BE2C (cell line): ENCODE measurements around the gene FAM9A.

Experiments
- DNase-seq: peaks from one replicate; pipeline ENCODE4 v3.0.0-alpha.2; 2020
- H3K27me3 ChIP-seq: fragments of 250-450 bp; sonication (Bioruptor Pico); 2 replicates; pipeline ENCODE4 v1.5.1; 2020; ENCODE audit warnings: mild to moderate bottlenecking
- H3K36me3 ChIP-seq: fragments of 250-450 bp; sonication (Bioruptor Pico); 2 replicates; pipeline ENCODE4 v1.5.1; 2020; ENCODE audit warnings: mild to moderate bottlenecking
- H3K4me1 ChIP-seq: fragments of 250-450 bp; sonication (Bioruptor Pico); 2 replicates; pipeline ENCODE4 v1.5.1; 2020
- H3K4me3 ChIP-seq: 2 replicates; pipeline ENCODE4 v1.5.1; 2011; ENCODE audit warnings: low read depth, low read length
- H3K9me3 ChIP-seq: fragments of 250-450 bp; sonication (Bioruptor Pico); 2 replicates; pipeline ENCODE4 v1.5.1; 2020
- CTCF ChIP-seq: IDR thresholded peaks from 2 replicates; pipeline ENCODE4 v1.5.1; 2012; ENCODE audit warnings: mild to moderate bottlenecking, low read depth, low read length

Gene FAM9A

GRCh38 chrX:8755813-8756212 is 45.4 kb downstream of the FAM9A start:
- Histone ChIP-seq H3K9me3 (no peaks in the 10 kb centered on the region), H3K4me3 (no peak overlapping the region), H3K27me3 (no peaks in the 10 kb centered on the region), H3K36me3 (no peaks in the 10 kb centered on the region), H3K4me1 (no peaks in the 10 kb centered on the region)
- no peak for TF ChIP-seq CTCF
- no peak for DNase-seq

- no peaks in the 10 kb centered on the region for H3K4me1 ChIP-seq
- TF ChIP-seq CTCF: 0 out of 2 replicates have a peak, but pooled peaks have one; percentile 8
- DNase-seq: no peak
- no peaks in the 10 kb centered on the region for H3K27me3 ChIP-seq
- no peaks in the 10 kb centered on the region for H3K9me3 ChIP-seq
- no peaks in the 10 kb centered on the region for H3K36me3 ChIP-seq
- no peak overlapping the region for H3K4me3 ChIP-seq
Measured at GRCh38 chrX:8755116-8755515, 46.1 kb downstream of the FAM9A start.

- no peak for DNase-seq
- no peak for TF ChIP-seq CTCF
- no peaks in the 10 kb centered on the region for H3K9me3 ChIP-seq
- H3K27me3 ChIP-seq: no peaks in the 10 kb centered on the region
- no peaks in the 10 kb centered on the region for H3K4me1 ChIP-seq
- no peaks in the 10 kb centered on the region for H3K36me3 ChIP-seq
- no peak overlapping the region for H3K4me3 ChIP-seq
Measured at GRCh38 chrX:8749697-8750096, 51.5 kb downstream of the FAM9A start.

GRCh38 chrX:8748855-8749254 is 52.3 kb downstream of the FAM9A start:
- Histone ChIP-seq H3K4me1 (no peaks in the 10 kb centered on the region), H3K27me3 (no peaks in the 10 kb centered on the region), H3K4me3 (no peak overlapping the region), H3K36me3 (no peaks in the 10 kb centered on the region), H3K9me3 (no peaks in the 10 kb centered on the region)
- no peak for DNase-seq
- TF ChIP-seq CTCF: peak; percentile 49

- no peaks in the 10 kb centered on the region for H3K27me3 ChIP-seq
- DNase-seq: peak; percentile 52
- TF ChIP-seq CTCF: peak; percentile 67
- no peaks in the 10 kb centered on the region for H3K36me3 ChIP-seq
- no peaks in the 10 kb centered on the region for H3K4me1 ChIP-seq
- H3K4me3 ChIP-seq: no peak overlapping the region
- no peaks in the 10 kb centered on the region for H3K9me3 ChIP-seq
Measured at GRCh38 chrX:8743126-8743732, 58.0 kb downstream of the FAM9A start.

- no peaks in the 10 kb centered on the region for H3K4me1 ChIP-seq
- DNase-seq: no peak
- no peak overlapping the region for H3K4me3 ChIP-seq
- H3K27me3 ChIP-seq: no peaks in the 10 kb centered on the region
- no peaks in the 10 kb centered on the region for H3K36me3 ChIP-seq
- no peaks in the 10 kb centered on the region for H3K9me3 ChIP-seq
- TF ChIP-seq CTCF: no peak
Measured at GRCh38 chrX:8741981-8742380, 59.2 kb downstream of the FAM9A start.
